Measurements from ENCODE around the gene ARHGAP5. TPM values are rescaled to one million over a fixed set of nuclear protein-coding genes. Genes with fewer than 3 reads are reported as not detected.

Gene ARHGAP5
- total and polyA plus RNA-seq, 9 of the 15 experiments (the other 6 are each of a cell fraction or from before 2014, with no cell fraction given) = 3.1 to 21.8 (median 12.1) TPM

GRCh38 chr14:32076278-32077080, 625 bp upstream of the ARHGAP5 start (continued):
- TF ChIP-seq CHD7 (IDR thresholded peaks at IDR 0.05; ENCODE audit: low read depth, low read length) (no peak), U2AF1 (optimal IDR thresholded peaks at IDR 0.05; ENCODE audit: low read depth, low read length) (no peak), FUS (optimal IDR thresholded peaks at IDR 0.05; ENCODE audit: low read depth, low read length) (no peak), ZNF586 (CRISPR knock-in tag; conservative IDR thresholded peaks at IDR 0.05) (no peak)

All from K562 (cell line).